ENCODE results near the gene RP2. TPM values are rescaled to one million over a fixed set of nuclear protein-coding genes. Genes with fewer than 3 reads are reported as not detected.

Gene RP2
- total and polyA plus RNA-seq, 2 of the 8 experiments (the other 6 are each of a cell fraction or from before 2014, with no cell fraction given) = 2.2 to 6.9 TPM

GRCh38 chrX:46849933-46850332, 13.1 kb downstream of the RP2 start:
- no peak overlapping the region for H4K91ac ChIP-seq (replicated peaks; ENCODE audit: insufficient read length, low read length)
- CTCF ChIA-PET (ENCODE audit: partially characterized antibody) = no interaction called here
- no peaks in the 10 kb centered on the region; a peak in 1 of 4 replicates for H3K79me2 ChIP-seq (ENCODE audit: control insufficient read depth in 1 of 2, insufficient read depth in 2 of 2, low read length in 2 of 2)

More at GRCh38 chrX:46849933-46850332, 13.1 kb downstream of the RP2 start:
- no peak overlapping the region for H3K9ac ChIP-seq (replicated peaks in 1 of 4; ENCODE audit: extremely low read depth in 1 of 4, low read depth in 3 of 4, low read length in 3 of 4)
- no peaks in the 10 kb centered on the region for H4K20me1 ChIP-seq (replicated peaks in 1 of 2; ENCODE audit: control insufficient read depth in 1 of 2, insufficient read depth in 2 of 2, low read length in 2 of 2)
- DNase-seq (ENCODE audit: low read depth in 1 of 2, low spot score in 2 of 2) (no peak), FAIRE-seq (no peak)
- no peak overlapping the region for H3K4me2 ChIP-seq (ENCODE audit: insufficient read depth in 1 of 2, low read depth in 2 of 2, low read length in 2 of 2)
- H3K4ac ChIP-seq (replicated peaks; ENCODE audit: insufficient read length, low read depth, low read length) = no peak overlapping the region
- no peak overlapping the region for H3K27ac ChIP-seq (ENCODE audit: low read depth, low read length)
- H3K23ac ChIP-seq (ENCODE audit: insufficient read length) = no peak overlapping the region
- no peak overlapping the region for H2BK20ac ChIP-seq (ENCODE audit: low read length)
- H3K36me3 ChIP-seq (ENCODE audit: control insufficient read depth in 2 of 4, insufficient read depth in 4 of 4, low read length in 3 of 4) = no peaks in the 10 kb centered on the region; a peak in 1 of 8 replicates
- POLR2A ChIA-PET (ENCODE audit: partially characterized antibody) = no interaction called here
- H3K56ac ChIP-seq (replicated peaks; ENCODE audit: insufficient read length, low read depth, low read length) = no peak overlapping the region
- no peak overlapping the region for H2BK5ac ChIP-seq (ENCODE audit: low read depth, low read length)
- H2AFZ ChIP-seq (ENCODE audit: low read length) = no peak overlapping the region
- H3K4me3 ChIP-seq (ENCODE audit: extremely low read depth in 1 of 4, insufficient read depth in 2 of 4, low read depth in 3 of 4, low read length in 4 of 4) = no peak overlapping the region
- H4K5ac ChIP-seq (ENCODE audit: insufficient read length, low read depth, low read length) = no peak overlapping the region
- H3K18ac ChIP-seq (ENCODE audit: extremely low read depth, low read length) = no peak overlapping the region
- H3K27me3 ChIP-seq (replicated peaks in 1 of 4; ENCODE audit: control insufficient read depth in 3 of 4, extremely low read depth in 1 of 4, insufficient read depth in 3 of 4, low read length in 3 of 4) = no peaks in the 10 kb centered on the region
- no peak overlapping the region for H3K14ac ChIP-seq (ENCODE audit: insufficient read length)
- no peak overlapping the region for H2BK120ac ChIP-seq (replicated peaks; ENCODE audit: low read depth, low read length)
- H3K23me2 ChIP-seq (ENCODE audit: low read depth, low read length) = no peaks in the 10 kb centered on the region
- H3K9me3 ChIP-seq (ENCODE audit: insufficient read depth in 2 of 2, low read depth in 1 of 2, low read length in 1 of 2) = no peaks in the 10 kb centered on the region
- H3K4me1 ChIP-seq (replicated peaks in 1 of 4; ENCODE audit: control insufficient read depth in 3 of 4, insufficient read depth in 4 of 4, low read length in 3 of 4) = no peaks in the 10 kb centered on the region
- no peaks in the 10 kb centered on the region for H3K79me1 ChIP-seq (ENCODE audit: low read depth, low read length)
- no peak overlapping the region for H4K8ac ChIP-seq (ENCODE audit: extremely low read depth, insufficient read depth, low read length)
- no peak overlapping the region for H2AK5ac ChIP-seq (ENCODE audit: low read depth, low read length)
- H2BK15ac ChIP-seq (ENCODE audit: low read length) = no peak overlapping the region
- H2BK12ac ChIP-seq (ENCODE audit: low read depth, low read length) = no peak overlapping the region
- no peak for TF ChIP-seq GTF2F1 (IDR thresholded peaks at IDR 0.05; ENCODE audit: borderline replicate concordance, low read depth, low read length)
